Superior temporal gyrus (tissue), 1 donor: ENCODE measurements around the gene STARD13.
"Not testable (repeated sequence)": the region's sequence is repeated elsewhere in the genome, so short reads cannot be mapped to it uniquely, and the experiment has no call there.

Experiments
- DNase-seq: peaks from one replicate; pipeline ENCODE4 v3.0.0-alpha.2; 2016; ENCODE audit errors: extremely low spot score

Gene STARD13

DNA sequence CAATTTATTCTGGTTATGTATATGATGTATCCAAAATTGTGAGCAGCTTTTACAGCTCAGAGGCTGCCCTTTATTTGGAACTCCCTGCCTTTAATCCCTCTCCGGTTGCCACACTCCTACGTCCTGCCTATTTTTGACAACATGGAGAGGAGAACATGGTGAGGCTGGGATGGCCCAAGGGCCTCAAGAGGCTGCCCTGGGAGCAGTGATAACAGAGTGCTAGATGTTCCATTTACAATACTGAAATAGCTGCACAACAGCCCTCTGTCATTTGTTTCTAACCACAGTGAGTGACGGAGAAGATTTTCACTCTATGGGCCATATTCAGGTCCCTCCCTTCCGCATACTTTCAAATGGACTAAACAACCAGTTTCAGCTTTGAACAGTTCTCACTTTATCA, 33.4 kb downstream of the STARD13 start:
- no peak for DNase-seq

DNA sequence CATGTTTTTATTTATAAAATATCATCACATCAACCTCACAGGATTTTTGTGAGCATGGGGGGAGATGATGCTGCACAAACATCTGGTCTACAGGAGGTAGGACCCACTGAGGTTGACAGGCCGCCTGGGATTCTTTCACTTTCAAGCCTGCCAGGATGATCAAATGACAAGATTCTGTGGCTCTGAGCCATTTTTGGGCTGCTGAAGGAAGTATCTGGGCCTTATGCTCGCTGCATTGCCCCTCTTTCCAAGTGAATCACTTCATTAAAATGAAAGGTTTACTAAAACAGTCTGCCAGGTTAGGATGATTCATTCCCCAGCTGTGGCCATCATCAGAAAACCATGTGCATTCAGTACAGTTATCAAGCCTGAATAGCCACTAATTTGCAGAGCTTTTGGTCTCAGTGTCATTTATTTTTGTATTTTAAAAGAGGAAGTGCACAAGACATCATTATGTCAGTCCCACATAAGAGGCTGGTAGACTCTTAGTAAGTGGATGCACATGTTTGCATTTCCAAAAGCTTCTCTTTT, 34.4 kb downstream of the STARD13 start:
- DNase-seq, result no peak

DNA sequence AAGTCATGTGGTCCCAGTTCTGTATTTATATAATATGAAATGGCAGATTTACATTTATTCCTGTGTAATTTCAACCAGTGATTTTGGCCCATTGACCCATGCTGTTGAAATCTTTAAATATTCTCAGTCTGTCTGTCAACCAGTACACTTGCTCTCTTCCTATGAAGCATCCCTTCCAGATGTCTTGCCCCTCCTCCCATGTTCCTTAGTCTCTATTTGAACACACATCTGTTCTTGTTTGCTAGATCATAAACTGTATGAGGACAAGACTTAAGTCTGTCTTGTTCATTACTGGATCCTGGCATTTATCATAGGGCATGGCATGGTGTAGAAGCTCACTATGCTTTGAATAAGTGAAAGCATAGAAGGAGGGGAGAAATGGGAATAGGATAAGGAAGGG, 34.9 kb downstream of the STARD13 start:
- DNase-seq, result no peak

DNA sequence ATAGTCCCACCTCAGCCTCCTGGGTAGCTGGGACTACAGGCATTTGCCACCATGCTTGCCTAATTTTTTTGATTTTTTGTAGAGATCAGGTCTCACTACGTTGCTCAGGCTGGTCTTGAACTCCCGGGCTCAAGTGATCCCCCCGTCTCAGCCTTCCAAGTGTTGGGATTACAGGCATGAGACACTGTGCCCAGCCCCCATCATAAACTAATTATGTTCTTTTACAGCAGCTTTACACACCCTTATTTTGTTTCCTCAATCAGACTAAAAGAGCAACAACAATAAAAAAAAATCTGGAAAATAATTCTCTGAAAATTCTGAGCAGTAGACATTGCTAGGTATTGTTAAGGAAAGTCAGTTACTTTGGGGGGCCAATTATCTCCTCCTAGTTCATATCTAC, 35.7 kb downstream of the STARD13 start:
- DNase-seq, result no peak

DNA sequence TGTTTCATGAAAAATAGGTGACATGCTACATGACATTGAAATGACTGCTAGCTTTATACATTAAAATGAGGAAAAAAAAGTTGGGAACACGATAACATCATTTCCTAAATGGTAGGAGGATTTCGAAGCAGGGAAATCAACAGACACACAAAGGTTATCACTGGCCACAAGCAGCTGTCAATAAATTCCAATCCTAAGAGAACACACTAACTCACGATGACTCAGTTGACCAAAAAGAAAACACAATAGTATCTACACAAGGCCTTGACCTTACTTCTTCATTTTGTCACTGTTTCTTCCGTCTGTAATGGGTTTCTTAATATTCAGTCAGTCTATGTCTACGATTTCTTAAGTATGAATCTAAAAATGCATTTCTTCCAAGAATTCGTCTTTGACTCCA, 36.5 kb downstream of the STARD13 start:
- DNase-seq, result no peak

DNA sequence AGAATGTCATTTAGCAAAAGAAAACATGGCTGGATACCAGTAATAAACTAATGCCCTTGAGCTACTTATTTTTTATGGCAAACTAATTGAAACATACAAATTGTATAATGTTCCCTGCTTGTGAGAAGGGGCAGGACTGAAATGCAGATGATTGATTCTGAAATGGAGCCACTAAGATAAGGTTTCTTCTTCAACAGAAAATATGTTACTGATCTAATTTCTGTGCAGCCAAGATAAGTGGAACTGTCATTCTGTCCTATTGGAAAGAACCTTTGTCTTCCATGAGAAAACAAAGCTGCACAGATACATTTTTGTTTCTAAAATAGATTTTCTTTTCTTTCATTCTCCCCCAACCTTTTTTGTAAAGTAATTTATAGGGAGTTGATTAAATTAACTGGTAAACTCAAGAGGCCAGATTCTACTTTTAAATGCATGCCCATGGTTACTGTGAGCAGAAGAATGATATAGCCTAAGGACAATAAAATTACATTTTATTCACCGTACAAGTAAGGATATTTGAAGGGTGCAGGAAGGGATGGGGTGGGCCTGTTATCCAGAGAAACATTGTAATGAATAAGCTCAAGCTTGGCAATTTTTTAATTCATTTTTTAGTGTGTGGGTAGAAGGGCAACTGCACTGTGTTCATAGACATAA, 39.9 kb downstream of the STARD13 start:
- no peak for DNase-seq

DNA sequence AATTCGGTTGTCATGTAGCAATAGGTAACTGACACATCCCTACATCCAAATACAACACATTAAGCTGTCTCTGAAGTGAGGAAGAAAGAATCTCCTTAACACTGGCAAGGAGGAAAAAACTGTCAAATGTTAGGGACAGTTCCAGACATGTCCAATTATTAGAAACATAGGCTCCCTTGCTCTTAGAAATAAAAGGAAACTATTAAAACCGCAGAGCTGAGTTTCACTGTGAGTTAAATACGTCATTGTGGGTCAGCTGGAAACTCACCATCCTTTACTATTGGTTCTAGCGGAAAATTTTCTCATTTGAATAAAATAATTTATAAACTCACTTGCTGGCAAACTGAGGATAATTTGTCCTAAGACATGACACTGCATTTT, 40.7 kb downstream of the STARD13 start:
- no peak for DNase-seq

DNA sequence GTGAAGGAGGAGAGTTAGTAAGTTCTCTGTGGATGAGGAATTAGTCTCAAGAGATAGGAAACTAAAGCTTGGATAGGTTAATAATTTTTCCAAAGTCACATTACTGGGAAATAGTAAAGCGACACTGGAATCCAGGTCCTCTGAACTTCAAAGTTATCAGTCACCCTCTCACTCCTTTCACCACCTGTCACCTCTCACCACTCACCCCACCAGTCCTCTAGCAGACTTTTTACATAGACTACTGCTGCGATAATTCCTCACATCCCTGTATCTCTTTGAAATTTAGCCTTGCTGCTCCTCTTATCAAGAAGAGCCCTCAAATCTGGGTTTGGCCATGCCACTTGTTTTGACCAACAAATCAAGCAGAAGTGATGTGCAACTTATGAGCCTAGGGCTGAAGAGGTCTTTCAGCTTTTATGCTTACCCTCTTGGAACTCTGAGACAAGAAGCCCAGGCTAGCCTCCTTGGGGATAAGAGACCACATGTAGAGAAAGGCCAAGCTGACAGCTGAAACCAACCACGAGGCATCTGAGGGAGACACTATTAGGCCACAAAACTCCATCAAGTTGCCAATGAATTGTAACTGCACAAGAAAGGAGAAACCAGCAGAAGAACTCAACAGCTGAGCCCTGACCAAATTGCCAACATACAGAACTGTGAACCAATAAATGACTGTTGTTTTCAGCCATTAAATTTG, 41.2 kb downstream of the STARD13 start:
- no peak for DNase-seq

DNA sequence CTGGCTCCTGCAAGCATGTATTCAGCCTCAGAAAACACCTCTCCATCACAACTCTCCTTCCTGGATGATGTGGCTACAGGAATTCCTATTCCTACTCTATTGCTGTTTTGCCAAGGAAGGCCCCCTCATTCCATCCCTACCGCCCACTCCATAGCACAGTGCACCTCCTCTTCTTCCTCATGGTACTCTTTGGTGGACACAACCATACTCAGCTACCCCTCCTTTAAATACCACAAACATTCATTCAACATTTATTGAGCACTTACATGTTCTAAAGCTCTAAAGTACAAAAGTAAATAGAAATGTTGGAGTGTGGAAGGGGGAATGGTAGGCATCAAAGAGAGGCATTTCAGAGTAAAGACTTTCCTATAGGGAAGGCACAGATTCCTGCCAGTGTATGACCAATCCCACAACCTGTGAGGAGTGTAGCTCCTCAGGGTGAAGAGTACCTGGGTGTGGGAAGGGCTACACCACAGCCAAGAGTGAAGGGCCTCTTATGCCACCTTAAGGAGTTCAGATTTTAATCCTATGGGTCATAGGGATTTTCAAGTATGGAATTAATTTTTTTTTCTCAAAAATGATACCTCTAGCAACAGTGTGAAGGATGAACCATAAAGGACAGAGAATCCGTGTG, 42.5 kb downstream of the STARD13 start:
- DNase-seq, result no peak

DNA sequence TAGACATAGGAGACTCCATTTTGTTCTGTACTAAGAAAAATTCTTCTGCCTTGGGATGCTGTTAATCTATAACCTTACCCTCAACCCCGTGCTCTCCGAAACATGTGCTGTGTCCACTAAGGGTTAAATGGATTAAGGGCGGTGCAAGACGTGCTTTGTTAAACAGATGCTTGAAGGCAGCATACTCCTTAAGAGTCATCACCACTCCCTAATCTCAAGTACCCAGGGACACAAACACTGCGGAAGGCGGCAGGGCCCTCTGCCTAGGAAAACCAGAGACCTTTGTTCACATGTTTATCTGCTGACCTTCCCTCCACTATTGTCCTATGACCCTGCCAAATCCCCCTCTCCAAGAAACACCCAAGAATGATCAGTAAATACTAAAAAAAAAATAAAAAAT, 43.2 kb downstream of the STARD13 start:
- not testable (repeated sequence) for DNase-seq

DNA sequence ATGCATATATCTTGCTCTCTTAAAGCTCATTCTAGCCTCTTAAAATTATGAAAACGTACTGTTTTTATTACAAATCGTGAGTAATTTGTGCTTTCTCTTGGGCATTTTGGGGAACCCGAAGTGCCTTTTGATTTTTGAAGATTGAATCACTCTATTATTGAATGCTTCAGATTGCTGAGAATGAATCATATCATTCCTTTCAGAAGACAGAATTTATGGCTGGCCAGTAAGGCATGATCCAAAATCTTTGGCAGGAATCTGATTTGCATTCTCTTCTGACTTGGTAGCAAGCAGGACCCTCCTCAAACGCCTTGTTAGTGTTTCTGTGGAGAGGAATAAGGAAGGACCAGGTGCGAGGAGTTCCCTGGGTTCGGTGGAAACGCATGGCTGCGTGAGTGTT, 49.5 kb downstream of the STARD13 start:
- DNase-seq, result no peak

DNA sequence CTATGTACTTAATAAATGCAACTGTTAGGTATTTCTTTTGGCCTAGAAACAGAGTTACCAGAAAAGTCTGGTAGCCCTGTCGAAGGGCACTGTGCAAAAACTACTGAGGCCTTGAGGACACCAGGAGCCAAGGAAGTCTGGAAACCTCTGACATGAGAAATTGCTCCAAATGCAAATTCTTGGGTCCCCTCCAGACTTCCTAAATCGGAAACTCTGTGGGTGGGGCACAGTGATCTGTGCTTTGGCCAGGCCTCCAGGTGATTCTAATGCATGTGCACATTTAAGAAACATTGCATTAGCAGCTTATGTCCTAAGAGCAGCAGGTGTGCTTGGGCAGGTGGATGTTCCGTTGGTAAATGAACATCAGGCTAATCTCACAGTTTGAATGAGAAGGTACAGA, 50.0 kb downstream of the STARD13 start:
- DNase-seq, result no peak

DNA sequence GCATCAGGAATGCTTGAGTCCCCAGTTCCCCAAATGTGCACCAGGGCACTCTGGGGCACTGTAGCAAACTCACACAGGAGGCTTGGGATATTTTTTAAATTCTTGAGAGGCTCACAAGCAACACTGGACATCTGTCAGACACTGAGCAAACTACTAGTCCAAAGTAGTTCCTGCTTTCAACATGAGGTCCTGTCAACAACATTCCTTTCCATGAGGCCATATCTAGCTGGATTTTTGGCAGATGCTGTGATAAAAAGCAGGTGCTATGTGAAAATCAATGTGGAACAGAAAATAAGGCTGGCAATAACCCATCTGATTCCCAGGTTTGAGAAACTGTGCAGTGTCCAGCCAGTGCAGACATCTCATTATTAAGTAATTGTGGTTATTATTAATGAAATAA, 50.5 kb downstream of the STARD13 start:
- DNase-seq, result no peak

DNA sequence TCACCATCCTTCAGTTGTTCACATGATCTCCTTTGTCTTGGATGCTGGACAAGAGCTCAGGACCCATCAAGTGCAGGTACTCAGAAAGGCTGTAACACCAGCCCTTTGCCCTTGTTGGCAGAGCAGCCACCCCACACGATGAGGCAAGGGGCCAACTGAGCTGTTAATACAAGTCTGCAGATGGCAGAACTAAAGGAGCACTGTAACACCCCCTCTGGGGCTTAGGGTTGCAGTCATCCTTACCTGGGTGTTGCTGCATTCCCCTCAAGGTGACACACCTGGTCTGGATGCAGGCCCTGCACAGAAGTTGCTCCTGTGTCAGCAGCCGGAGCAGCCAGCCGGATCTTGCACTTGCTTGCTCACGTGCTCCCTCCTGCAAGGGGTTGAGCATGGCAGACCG, 52.0 kb downstream of the STARD13 start:
- DNase-seq, result no peak

DNA sequence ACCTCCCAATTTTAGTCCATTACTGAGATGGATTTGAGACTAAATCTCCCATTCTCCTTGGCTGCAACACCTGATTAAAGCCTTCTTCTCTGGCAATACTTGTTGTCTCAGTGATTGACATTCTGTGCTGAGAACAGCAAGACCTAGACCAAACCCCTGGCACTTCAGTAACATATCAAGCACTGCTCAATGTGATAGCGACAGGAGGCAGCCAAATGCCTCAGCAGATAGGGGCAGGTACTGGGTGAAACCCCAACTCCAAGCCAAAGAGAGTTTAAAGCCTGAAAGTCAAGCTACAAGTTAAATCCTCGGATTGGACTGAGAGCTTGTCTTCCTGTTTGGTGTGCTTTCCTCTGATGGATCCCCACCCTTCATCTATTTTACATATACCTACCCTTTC, 52.7 kb downstream of the STARD13 start:
- DNase-seq, result no peak

DNA sequence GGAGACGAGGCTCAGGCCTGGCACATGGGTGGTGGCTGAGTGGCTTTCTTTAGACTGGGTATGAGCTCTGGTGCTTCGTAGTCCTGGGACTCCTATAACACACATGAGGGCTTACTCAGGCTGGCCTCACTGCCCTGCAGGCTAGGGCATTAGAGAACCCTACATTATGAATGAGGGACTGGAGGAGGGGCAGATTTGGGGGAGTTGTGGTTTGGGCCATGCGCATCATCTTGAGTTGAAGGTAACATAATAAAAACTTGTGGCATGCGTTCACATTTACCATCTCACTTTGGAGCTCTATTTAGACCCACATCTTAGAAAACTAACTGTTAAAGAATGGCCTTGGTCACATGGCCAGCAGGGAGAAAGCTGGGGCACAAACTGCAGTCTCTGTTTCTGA, 54.2 kb downstream of the STARD13 start:
- DNase-seq, result no peak

DNA sequence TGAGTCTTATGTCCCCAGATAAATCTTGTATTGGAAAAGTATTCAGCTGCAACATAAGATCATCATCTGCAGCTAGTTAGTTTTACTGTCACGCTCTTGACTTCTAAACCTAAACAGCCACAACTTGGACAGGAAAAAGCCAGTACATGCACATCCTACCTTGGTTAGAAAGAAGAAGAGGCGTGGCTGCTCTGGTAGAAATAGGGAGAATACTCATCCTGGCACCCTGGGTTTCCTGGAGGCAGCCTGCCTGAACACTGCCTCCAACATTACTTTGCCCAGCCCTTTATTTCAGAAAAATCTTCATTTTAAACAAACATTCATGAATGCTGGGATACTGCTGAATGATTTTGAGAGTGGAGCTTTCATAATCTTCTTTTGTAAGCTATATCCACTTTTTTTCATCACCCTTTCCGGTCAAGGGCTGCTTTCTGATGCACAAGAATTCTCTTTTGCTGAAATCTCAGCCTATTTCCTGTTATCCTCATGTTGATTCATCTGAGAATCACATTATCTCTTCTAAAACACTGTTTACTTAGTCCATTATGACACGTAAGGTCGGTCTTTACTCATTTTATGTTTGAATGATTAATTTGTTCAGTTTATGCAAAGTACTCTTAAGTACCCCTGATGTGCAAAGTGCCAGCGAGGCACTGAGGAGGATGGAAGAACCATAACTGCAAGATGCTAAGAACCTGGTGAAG, 55.2 kb downstream of the STARD13 start:
- no peak for DNase-seq

DNA sequence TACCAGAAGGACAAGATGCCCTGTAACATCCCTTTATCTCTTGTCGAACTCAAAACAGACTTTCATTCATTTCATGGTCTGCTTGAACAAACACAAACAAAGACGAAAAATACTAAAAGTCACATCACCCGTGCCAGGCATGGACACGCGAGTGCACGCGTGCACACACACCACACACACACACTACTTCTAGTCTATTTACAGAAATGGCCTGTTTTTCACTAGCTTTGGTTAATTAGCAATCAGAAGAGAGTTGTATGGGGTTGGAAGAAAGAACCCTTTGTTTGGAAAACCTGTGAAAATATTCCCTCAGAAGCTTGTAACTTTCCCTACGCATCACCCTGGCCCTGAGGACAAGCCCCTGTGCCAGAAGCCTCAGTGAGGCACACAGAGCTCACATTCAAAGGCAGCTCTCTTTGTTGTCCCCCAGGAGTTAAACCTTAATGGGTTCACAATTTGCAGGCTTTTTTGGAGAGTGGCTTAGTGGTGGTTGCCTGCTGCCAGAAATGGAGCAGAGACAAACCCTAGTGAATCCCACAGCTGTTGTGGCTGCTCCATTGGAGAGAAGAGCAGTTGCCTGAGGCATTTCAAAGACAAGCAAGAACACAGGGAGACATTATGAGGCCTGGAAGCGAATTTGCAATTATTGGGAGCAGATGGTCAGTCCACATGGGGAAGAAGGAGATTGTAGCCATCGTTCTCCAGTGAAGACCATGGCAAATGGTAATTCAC, 55.9 kb downstream of the STARD13 start:
- DNase-seq, result peak; percentile 84

DNA sequence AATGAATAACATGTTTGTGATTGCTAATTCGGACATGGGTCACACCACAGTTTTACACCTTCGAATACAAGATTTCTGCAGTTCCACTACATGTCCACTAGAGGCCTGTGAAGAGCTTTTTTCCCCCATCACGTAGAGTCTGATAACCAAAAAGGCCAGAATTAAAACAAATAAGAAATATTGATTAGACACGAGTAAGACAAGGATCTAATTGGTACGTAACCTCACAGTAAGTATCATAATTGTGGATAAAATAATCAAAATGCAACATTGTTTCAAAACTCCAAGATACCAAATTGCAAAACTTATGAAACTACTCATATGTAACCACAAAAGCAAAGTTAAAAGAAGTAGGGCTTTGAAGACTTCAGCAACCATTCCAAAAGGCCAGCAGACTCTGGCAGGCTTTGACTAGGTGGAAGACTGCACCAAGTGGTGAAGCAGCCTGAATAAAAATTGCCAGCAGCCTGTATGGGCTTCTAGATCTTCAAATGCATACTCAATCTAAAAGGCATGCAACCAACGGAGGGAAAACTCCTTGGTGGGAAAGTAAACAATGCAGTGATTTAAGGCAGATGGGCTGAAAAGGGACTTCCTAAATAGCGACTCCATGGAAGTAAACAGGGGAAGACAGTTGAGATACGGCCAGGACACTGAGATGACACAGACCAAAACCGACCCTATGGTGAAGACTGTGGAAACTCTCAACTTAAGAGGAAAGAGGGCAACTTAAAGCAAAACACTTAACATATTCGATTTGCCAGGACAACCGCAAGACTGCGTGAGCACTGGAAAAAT, 56.7 kb downstream of the STARD13 start:
- peak; percentile 92 for DNase-seq

DNA sequence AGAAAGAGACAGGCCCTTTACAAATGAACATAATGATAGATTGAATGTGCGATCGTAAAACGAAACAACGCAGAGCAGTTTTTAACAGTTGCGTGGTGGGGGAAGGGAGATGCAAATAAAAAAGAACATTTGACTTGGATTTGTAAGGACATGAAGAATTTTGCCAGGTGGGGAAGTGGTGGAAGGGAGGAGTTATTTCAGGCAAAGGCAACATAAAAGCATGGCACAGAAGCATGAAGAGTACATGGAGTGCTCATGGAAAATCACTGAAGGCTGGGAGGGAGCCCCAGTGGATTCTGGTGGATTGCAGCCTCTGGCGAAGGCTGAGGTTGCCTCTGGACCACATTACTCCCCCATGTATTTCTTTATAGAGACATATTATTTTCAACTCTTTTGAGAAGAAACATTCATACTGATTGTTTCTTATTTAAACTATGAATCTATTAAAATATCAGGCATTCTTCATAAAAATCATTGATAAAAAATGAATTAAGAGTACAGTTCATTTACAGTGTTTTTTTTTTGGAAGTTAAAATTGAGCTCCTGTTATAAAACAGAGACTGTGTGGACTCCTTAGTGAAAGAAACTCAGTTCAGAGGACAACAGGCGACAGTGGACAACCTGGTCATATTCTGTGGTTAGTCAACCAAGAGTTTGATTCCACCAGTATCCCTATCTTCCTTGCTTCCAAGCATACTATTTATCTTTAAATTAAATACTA, 57.5 kb downstream of the STARD13 start:
- no peak for DNase-seq
